Smooth muscle cell (in vitro differentiated cells): ENCODE results near the gene SYPL1. TPM values are rescaled to one million over a fixed set of nuclear protein-coding genes. Genes with fewer than 3 reads are reported as not detected.

Experiments used
- DNase-seq: peaks from one replicate; lab custom pipeline; 2025; ENCODE audit not compliant: unreplicated experiment; lab: John Stamatoyannopoulos, UW
- H2AFZ ChIP-seq: fragments of 200-600 bp; sonication (generic); 2 replicates; pipeline ENCODE4 v1.6.0; 2016; ENCODE audit warnings: antibody characterized with exemption, low read depth, mild to moderate bottlenecking
- H3F3A ChIP-seq: fragments of 200-600 bp; sonication (generic); 2 replicates; pipeline ENCODE4 v1.6.0; 2017; ENCODE audit warnings: antibody characterized with exemption, low read depth
- H3K27ac ChIP-seq: fragments of 200-600 bp; sonication (generic); 2 replicates; pipeline ENCODE4 v1.5.1; 2016; ENCODE audit warnings: low read depth, mild to moderate bottlenecking
- H3K27me3 ChIP-seq: fragments of 200-600 bp; sonication (generic); 2 replicates; pipeline ENCODE4 v1.6.1; 2016; ENCODE audit warnings: low read depth, mild to moderate bottlenecking
- H3K36me3 ChIP-seq: fragments of 200-600 bp; sonication (generic); 2 replicates; pipeline ENCODE4 v1.5.1; 2016; ENCODE audit warnings: low read depth
- H3K4me1 ChIP-seq: fragments of 200-600 bp; sonication (generic); 2 replicates; pipeline ENCODE4 v1.5.1; 2016; ENCODE audit warnings: low read depth
- H3K4me2 ChIP-seq: fragments of 200-600 bp; sonication (generic); 2 replicates; pipeline ENCODE4 v1.6.0; 2016; ENCODE audit warnings: mild to moderate bottlenecking
- H3K4me3 ChIP-seq: fragments of 200-600 bp; sonication (generic); 2 replicates; pipeline ENCODE4 v1.5.1; 2016; ENCODE audit warnings: mild to moderate bottlenecking
- H3K79me2 ChIP-seq: fragments of 200-600 bp; sonication (generic); 2 replicates; pipeline ENCODE4 v1.6.0; 2016; ENCODE audit warnings: low read depth, mild to moderate bottlenecking
- H3K9ac ChIP-seq: fragments of 200-600 bp; sonication (generic); 2 replicates; pipeline ENCODE4 v1.6.0; 2016; ENCODE audit warnings: low read depth
- H3K9me3 ChIP-seq: fragments of 200-600 bp; sonication (generic); replicated peaks from 2 replicates; pipeline ENCODE4 v1.5.1; 2016; ENCODE audit warnings: low read depth
- H4K20me1 ChIP-seq: fragments of 200-600 bp; sonication (generic); 2 replicates; pipeline ENCODE4 v1.6.0; 2016; ENCODE audit warnings: low read depth
- CTCF ChIP-seq: fragments of 200-600 bp; sonication (generic); IDR thresholded peaks from 2 replicates; pipeline ENCODE4 v1.5.1; 2017; ENCODE audit warnings: borderline replicate concordance, mild to moderate bottlenecking, antibody characterized with exemption; ENCODE audit not compliant: insufficient read depth, poor library complexity, severe bottlenecking
- WGBS: methylation state at CpG from one replicate; pipeline ENCODE4 v1.1.7; 2016; ENCODE audit warnings: low lambda C conversion rate; 5-methylcytosine and 5-hydroxymethylcytosine counted together
- polyA plus RNA-seq: library from polyadenylated mRNA; unstranded; fragments of >200 nt; fragmentation: Nextera tagmentation; extraction: Ambion mirVana; gene quantifications from 2 replicates; pipeline ENCODE4 v1.2.1, GENCODE V29; 2016
- total RNA-seq: library from RNA; depleted of rRNA; stranded (reverse); fragments of >200 nt; gene quantifications from 2 replicates; pipeline ENCODE4 v1.2.3, GENCODE V29; 2014

SYPL1 gene
- total and polyA plus RNA-seq, 2 experiments from 2014 or later = 75.2 to 107 TPM

GRCh38 chr7:106125417-106125816 lies 13.3 kb upstream of the SYPL1 start:
- H2AFZ ChIP-seq = no peak overlapping the region
- no peak overlapping the region for H3K4me3 ChIP-seq
- no peaks in the 10 kb centered on the region for H3K36me3 ChIP-seq
- H3K27ac ChIP-seq = no peak overlapping the region
- DNase-seq = no peak
- H3K9ac ChIP-seq = no peak overlapping the region
- no peak for TF ChIP-seq CTCF
- no peak overlapping the region for H3K4me2 ChIP-seq
- WGBS = 65% methylated on average over 4 of the region's 4 CpGs
- H3K9me3 ChIP-seq = no peaks in the 10 kb centered on the region
- no peaks in the 10 kb centered on the region for H4K20me1 ChIP-seq
- no peaks in the 10 kb centered on the region for H3K27me3 ChIP-seq
- no peaks in the 10 kb centered on the region for H3F3A ChIP-seq
- no peaks in the 10 kb centered on the region for H3K79me2 ChIP-seq
- H3K4me1 ChIP-seq = no peaks in the 10 kb centered on the region

GRCh38 chr7:106124186-106124585 lies 12.1 kb upstream of the SYPL1 start:
- Histone ChIP-seq H3K79me2 (no peaks in the 10 kb centered on the region), H3K4me2 (no peak overlapping the region), H3K9me3 (no peaks in the 10 kb centered on the region), H3K4me1 (no peaks in the 10 kb centered on the region), H3F3A (no peaks in the 10 kb centered on the region), H3K27me3 (no peaks in the 10 kb centered on the region), H2AFZ (no peak overlapping the region), H3K36me3 (no peaks in the 10 kb centered on the region), H3K9ac (no peak overlapping the region), H3K4me3 (no peak overlapping the region), H4K20me1 (no peaks in the 10 kb centered on the region), H3K27ac (no peak overlapping the region)
- no peak for DNase-seq
- WGBS = 91% methylated on average over 1 of the region's 1 CpG
- TF ChIP-seq CTCF = no peak

GRCh38 chr7:106122713-106123112 lies 10.6 kb upstream of the SYPL1 start:
- no peaks in the 10 kb centered on the region for H3K36me3 ChIP-seq
- TF ChIP-seq CTCF = no peak
- no peaks in the 10 kb centered on the region for H4K20me1 ChIP-seq
- H3K9me3 ChIP-seq = no peaks in the 10 kb centered on the region
- no peak for DNase-seq
- no peak overlapping the region for H3K27ac ChIP-seq
- no peak overlapping the region for H3K4me3 ChIP-seq
- WGBS = 85% methylated on average over 1 of the region's 1 CpG
- no peak overlapping the region for H3K4me2 ChIP-seq
- no peaks in the 10 kb centered on the region for H3F3A ChIP-seq
- H2AFZ ChIP-seq = no peak overlapping the region
- H3K4me1 ChIP-seq = no peaks in the 10 kb centered on the region
- no peaks in the 10 kb centered on the region for H3K27me3 ChIP-seq
- no peaks in the 10 kb centered on the region for H3K79me2 ChIP-seq
- H3K9ac ChIP-seq = no peak overlapping the region

- Histone ChIP-seq H3K4me3 (no peak overlapping the region), H3K4me2 (no peak overlapping the region), H3K27ac (no peak overlapping the region), H3K4me1 (no peaks in the 10 kb centered on the region), H2AFZ (no peak overlapping the region), H3K9ac (no peak overlapping the region), H3K36me3 (no peaks in the 10 kb centered on the region), H3K27me3 (no peaks in the 10 kb centered on the region), H3K79me2 (no peaks in the 10 kb centered on the region), H4K20me1 (no peaks in the 10 kb centered on the region), H3K9me3 (no peaks in the 10 kb centered on the region), H3F3A (no peaks in the 10 kb centered on the region)
- DNase-seq = no peak
- WGBS = 95% methylated on average over 3 of the region's 3 CpGs
- no peak for TF ChIP-seq CTCF
Observed at GRCh38 chr7:106121189-106121810, 9.2 kb upstream of the SYPL1 start.
